K562 (cell line): ENCODE data around the gene TALDO1. TPM values are rescaled to one million over a fixed set of nuclear protein-coding genes. Genes with fewer than 3 reads are reported as not detected.
A peak's percentile ranks its signal among the peaks of the same experiment; 100 is the strongest.

Experiments
- CBX3 ChIP-seq, 2 experiments: IDR thresholded peaks; 1 replicate in 1 of 2; 2 replicates in 1 of 2; pipeline ENCODE4 v1.6.1; 2012; ENCODE audit warnings: inconsistent platforms in 2 of 2, low read length in 2 of 2, borderline replicate concordance in 1 of 2, control low read depth in 1 of 2
- CREB1 ChIP-seq, 2 experiments: sonication (generic) in 1 of 2; formaldehyde crosslinking in 1 of 2; IDR thresholded peaks; 2 replicates each; pipeline versions ENCODE4 v1.6.1 to v1.8.0; 2012 to 2022; ENCODE audit warnings: inconsistent platforms in 1 of 2, mild to moderate bottlenecking in 1 of 2, missing genetic modification reagents in 1 of 2, moderate library complexity in 1 of 2
- CXXC5 ChIP-seq: fragments of 250-450 bp; sonication (Bioruptor Pico); IDR thresholded peaks from 2 replicates; pipeline ENCODE4 v1.8.0; 2022; ENCODE audit warnings: inconsistent platforms, mild to moderate bottlenecking, moderate library complexity
- ESRRB ChIP-seq: fragments of 250-450 bp; sonication (Bioruptor Pico); IDR thresholded peaks from 2 replicates; pipeline ENCODE4 v1.5.0; 2020; ENCODE audit warnings: mild to moderate bottlenecking, moderate library complexity, borderline replicate concordance
- FOXM1 ChIP-seq, 2 experiments: fragments of 450-650 bp in 1 of 2; sonication (generic) in 1 of 2; formaldehyde crosslinking in 1 of 2; IDR thresholded peaks; 2 replicates each; pipeline versions ENCODE4 v1.6.1 to v1.9.0; 2017 to 2022; ENCODE audit warnings: low read depth in 2 of 2, mild to moderate bottlenecking in 2 of 2, missing genetic modification reagents in 1 of 2, moderate library complexity in 1 of 2
- GABPB1 ChIP-seq: sonication (generic); formaldehyde crosslinking; IDR thresholded peaks from 2 replicates; pipeline ENCODE4 v1.8.0; 2022; ENCODE audit warnings: mild to moderate bottlenecking, missing genetic modification reagents
- GTF2A2 ChIP-seq: IDR thresholded peaks from 2 replicates; pipeline ENCODE4 v1.6.1; 2016; ENCODE audit warnings: mild to moderate bottlenecking, missing genetic modification characterization, missing compliant biosample characterization
- ILK ChIP-seq: fragments of 450-650 bp; IDR thresholded peaks from 2 replicates; pipeline ENCODE4 v1.6.1; 2016; ENCODE audit warnings: missing genetic modification characterization, low read depth, mild to moderate bottlenecking, missing compliant biosample characterization, moderate library complexity, borderline replicate concordance
- KDM5B ChIP-seq: fragments of 200-600 bp; sonication (generic); IDR thresholded peaks from 2 replicates; pipeline ENCODE4 v1.6.1; 2012; ENCODE audit warnings: low read depth, mild to moderate bottlenecking, moderate library complexity, low read length, control low read depth, inconsistent platforms; ENCODE audit not compliant: insufficient replicate concordance
- KLF1 ChIP-seq: fragments of 450-650 bp; IDR thresholded peaks from 2 replicates; pipeline ENCODE4 v1.6.1; 2016; ENCODE audit warnings: missing genetic modification characterization, missing compliant biosample characterization
- MEIS2 ChIP-seq: fragments of 450-650 bp; IDR thresholded peaks from 2 replicates; pipeline ENCODE4 v1.6.1; 2014; ENCODE audit warnings: mild to moderate bottlenecking; ENCODE audit not compliant: partially characterized antibody
- NFIC ChIP-seq: fragments of 450-650 bp; IDR thresholded peaks from 2 replicates; pipeline ENCODE4 v1.6.1; 2017; ENCODE audit warnings: mild to moderate bottlenecking, inconsistent platforms
- NR4A1 ChIP-seq, 2 experiments: fragments of 250-450 bp in 1 of 2; fragments of 450-650 bp in 1 of 2; sonication (Bioruptor Pico) in 1 of 2; IDR thresholded peaks; 2 replicates each; pipeline versions ENCODE4 v1.4.0 to v1.6.1; 2016 to 2020; ENCODE audit warnings: mild to moderate bottlenecking in 2 of 2, missing compliant biosample characterization in 1 of 2, missing genetic modification characterization in 1 of 2, moderate library complexity in 1 of 2
- NRF1 ChIP-seq, 2 experiments: fragments of 450-650 bp; IDR thresholded peaks in 1 of 2; conservative IDR thresholded peaks in 1 of 2; 2 replicates each; pipeline ENCODE4 v1.6.1; 2014; ENCODE audit warnings: mild to moderate bottlenecking in 2 of 2
- POLR2A ChIP-seq: fragments of 450-650 bp; conservative IDR thresholded peaks from 2 replicates; pipeline ENCODE4 v1.6.1; 2016
- RFX1 ChIP-seq: fragments of 450-650 bp; IDR thresholded peaks from 2 replicates; pipeline ENCODE4 v1.6.1; 2016; ENCODE audit warnings: mild to moderate bottlenecking, moderate library complexity
- SAFB ChIP-seq: fragments of 200-400 bp; formaldehyde crosslinking; IDR thresholded peaks from 2 replicates; pipeline ENCODE4 v1.6.1; 2017; ENCODE audit warnings: low read depth, low read length, borderline replicate concordance
- SIN3B ChIP-seq: fragments of 450-650 bp; IDR thresholded peaks from 2 replicates; pipeline ENCODE4 v1.6.1; 2017; ENCODE audit warnings: low read depth, mild to moderate bottlenecking, moderate library complexity
- SMAD3 ChIP-seq: fragments of 450-650 bp; formaldehyde crosslinking; conservative IDR thresholded peaks from 2 replicates; pipeline ENCODE4 v1.4.0; 2020; ENCODE audit warnings: mild to moderate bottlenecking
- TAF1 ChIP-seq: IDR thresholded peaks from 2 replicates; pipeline ENCODE4 v1.6.1; 2011; ENCODE audit warnings: mild to moderate bottlenecking, low read length, moderate library complexity; ENCODE audit not compliant: insufficient read depth, control insufficient read depth, severe bottlenecking; ENCODE audit errors: extremely low read depth
- ZBTB8A ChIP-seq: fragments of 450-650 bp; IDR thresholded peaks from 2 replicates; pipeline ENCODE4 v1.6.1; 2018; ENCODE audit warnings: mild to moderate bottlenecking, moderate library complexity; ENCODE audit not compliant: partially characterized antibody
- ZFX ChIP-seq: sonication (generic); formaldehyde crosslinking; IDR thresholded peaks from 2 replicates; pipeline ENCODE4 v1.8.0; 2022; ENCODE audit warnings: mild to moderate bottlenecking, missing genetic modification reagents, moderate library complexity
- ZNF263 ChIP-seq: sonication (generic); formaldehyde crosslinking; IDR thresholded peaks from 2 replicates; pipeline ENCODE4 v1.8.0; 2022; ENCODE audit warnings: mild to moderate bottlenecking, missing genetic modification reagents, borderline replicate concordance
- ZNF3 ChIP-seq: fragments of 250-450 bp; sonication (Bioruptor Pico); IDR thresholded peaks from 2 replicates; pipeline ENCODE4 v1.5.0; 2021; ENCODE audit warnings: mild to moderate bottlenecking, moderate library complexity
- ZNF347 ChIP-seq: fragments of 450-650 bp; formaldehyde crosslinking; IDR thresholded peaks from 2 replicates; pipeline ENCODE4 v1.4.0; 2020; ENCODE audit warnings: low read depth, mild to moderate bottlenecking, moderate library complexity
- ZNF707 ChIP-seq: fragments of 250-450 bp; sonication (Bioruptor Pico); conservative IDR thresholded peaks from 2 replicates; pipeline ENCODE4 v1.8.0; 2022; ENCODE audit warnings: inconsistent platforms, mild to moderate bottlenecking, moderate library complexity
- ZNF75A ChIP-seq: fragments of 450-650 bp; formaldehyde crosslinking; IDR thresholded peaks from 2 replicates; pipeline ENCODE4 v1.4.0; 2020; ENCODE audit warnings: mild to moderate bottlenecking
- polyA plus RNA-seq, 8 experiments: library from polyadenylated mRNA; depleted of rRNA in 4 of 8; stranded (reverse) in 5 of 8; unstranded in 3 of 8; fragments of >200 nt; fragmentation: Nextera tagmentation in 2 of 8; fragmentation: Illumina TruSeq in 1 of 8; extraction: Ambion mirVana in 2 of 8; extraction: Trizol in 1 of 8; gene quantifications; 2 replicates each; pipeline versions ENCODE4 v1.2.1 to v1.2.3, GENCODE V29; 2011 to 2014; ENCODE audit warnings: inconsistent platforms in 1 of 8, missing spikeins in 1 of 8
- total RNA-seq, 7 experiments: library from RNA; depleted of rRNA in 6 of 7; stranded (reverse); fragments of >200 nt in 6 of 7; fragmentation: Illumina TruSeq in 2 of 7; extraction: Trizol in 2 of 7; gene quantifications; 2 replicates each; pipeline versions ENCODE4 v1.2.1 to v1.2.3, GENCODE V29; 2011 to 2021; ENCODE audit warnings: low replicate concordance in 1 of 7
- TF ChIP-seq, protein P1 (sequence below): sonication (generic); formaldehyde crosslinking; IDR thresholded peaks from 2 replicates; pipeline ENCODE4 v1.8.0; 2023; ENCODE audit warnings: mild to moderate bottlenecking, missing genetic modification reagents

The TALDO1 gene
- total and polyA plus RNA-seq, 9 of the 15 experiments (the other 6 are each of a cell fraction or from before 2014, with no cell fraction given) = 260 to 541 (median 441) TPM

DNA sequence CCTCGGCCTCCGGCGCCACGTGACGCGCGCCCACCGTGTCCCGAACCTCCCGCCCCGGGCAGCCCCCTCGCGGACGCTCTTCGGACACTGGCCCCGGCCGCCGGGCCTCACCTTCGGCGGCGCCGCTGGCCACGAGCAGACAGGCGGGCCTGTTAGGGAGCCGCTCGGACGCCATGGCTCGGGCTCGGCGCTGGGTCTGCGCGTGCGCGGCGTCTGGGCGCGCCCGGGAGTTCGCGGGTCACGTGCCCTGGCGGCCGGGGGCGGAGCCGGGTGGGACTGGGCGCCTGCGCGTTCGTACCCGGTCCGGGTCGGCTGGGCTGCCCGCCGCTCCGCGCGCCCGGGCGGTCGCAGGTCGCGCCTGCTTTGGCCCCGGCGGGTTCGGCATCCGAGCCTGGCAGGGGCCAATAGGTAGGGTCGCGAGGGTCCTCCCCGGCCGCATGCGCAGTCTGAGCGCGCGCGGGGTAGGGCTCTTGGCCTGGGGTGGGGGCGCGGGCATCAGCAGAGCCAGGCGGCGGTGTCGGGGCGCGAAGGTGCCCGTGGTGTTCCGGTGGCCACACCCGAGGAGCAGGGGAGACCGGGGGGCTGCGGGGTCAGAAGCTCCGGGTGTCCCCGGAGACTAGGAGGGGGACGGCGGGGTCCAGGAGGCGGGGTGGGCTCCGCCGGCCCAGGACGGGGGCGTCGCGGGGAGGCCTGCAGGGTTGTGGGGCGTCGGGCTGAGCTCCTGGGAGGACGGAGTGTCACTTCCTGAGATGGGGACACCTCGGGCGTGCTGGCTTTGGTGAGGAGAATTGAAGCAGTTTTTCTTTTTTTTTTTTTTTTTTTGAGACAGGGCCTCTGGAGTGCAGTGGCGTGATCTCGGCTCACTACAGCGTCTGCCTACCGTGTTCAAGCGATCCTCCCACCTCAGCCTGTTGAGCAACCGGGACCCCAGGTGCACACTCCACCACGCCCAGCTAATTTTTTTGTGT, 30.3 kb downstream of the TALDO1 start, which contains the start of gene GATD1 (continued):
- TF ChIP-seq NFIC (peak; percentile 42; the same call in 1 of the 2 replicates), TAF1 (peak; percentile 84), ZFX (CRISPR knock-in tag) (peak; percentile 58; the same call in 1 of the 2 replicates), CXXC5 (CRISPR knock-in tag) (peak; percentile 68), SMAD3 (CRISPR knock-in tag) (no peak), ZBTB8A (no peak), ZNF263 (no peak), GABPB1 (peak; percentile 67), ZNF3 (CRISPR knock-in tag) (no peak), CREB1 (IDR thresholded peaks at IDR 0.05) (no peak), CREB1 (CRISPR knock-in tag; IDR thresholded peaks at IDR 0.05) (peak; percentile 41; the same call in 1 of the 2 replicates), MEIS2 (peak; percentile 70), CBX3 (IDR thresholded peaks at IDR 0.05; ENCODE audit: borderline replicate concordance in 1 of 2, low read length in 2 of 2) (no peak), POLR2A (peak; percentile 82), KDM5B (peak; percentile 87), SAFB (no peak), ZNF347 (CRISPR knock-in tag) (no peak), ZNF707 (CRISPR knock-in tag) (no peak), FOXM1 (IDR thresholded peaks at IDR 0.05; ENCODE audit: low read depth) (no peak), FOXM1 (CRISPR knock-in tag; IDR thresholded peaks at IDR 0.05; ENCODE audit: low read depth) (peak; percentile 7; the same call in 1 of the 2 replicates), NR4A1 (CRISPR knock-in tag; IDR thresholded peaks at IDR 0.05) (no peak), NR4A1 (tag; IDR thresholded peaks at IDR 0.05) (no peak), ILK (tag) (no peak), GTF2A2 (tag) (no peak), RFX1 (no peak), ZNF75A (CRISPR knock-in tag) (no peak), KLF1 (0 out of 2 replicates have a peak, but pooled peaks have one; percentile 42), SIN3B (peak; percentile 85), ESRRB (no peak), NRF1 (conservative IDR thresholded peaks at IDR 0.05 in 1 of 2, IDR thresholded peaks at IDR 0.05 in 1 of 2) (peak; percentile 90 to 92)
- TF ChIP-seq, protein P1, sequence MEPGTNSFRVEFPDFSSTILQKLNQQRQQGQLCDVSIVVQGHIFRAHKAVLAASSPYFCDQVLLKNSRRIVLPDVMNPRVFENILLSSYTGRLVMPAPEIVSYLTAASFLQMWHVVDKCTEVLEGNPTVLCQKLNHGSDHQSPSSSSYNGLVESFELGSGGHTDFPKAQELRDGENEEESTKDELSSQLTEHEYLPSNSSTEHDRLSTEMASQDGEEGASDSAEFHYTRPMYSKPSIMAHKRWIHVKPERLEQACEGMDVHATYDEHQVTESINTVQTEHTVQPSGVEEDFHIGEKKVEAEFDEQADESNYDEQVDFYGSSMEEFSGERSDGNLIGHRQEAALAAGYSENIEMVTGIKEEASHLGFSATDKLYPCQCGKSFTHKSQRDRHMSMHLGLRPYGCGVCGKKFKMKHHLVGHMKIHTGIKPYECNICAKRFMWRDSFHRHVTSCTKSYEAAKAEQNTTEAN = no peak
